PC-3 (cell line): ENCODE measurements around the gene KREMEN2. TPM values are rescaled to one million over a fixed set of nuclear protein-coding genes. Genes with fewer than 3 reads are reported as not detected.

ENCODE experiments used
- ATAC-seq: fragments of 200-7000 bp; cut with Tn5 transposase; 2 replicates; pipeline ENCODE4 v1.9.1; 2020; ENCODE audit warnings: mild to moderate bottlenecking, moderate library complexity
- BruUV-seq: library from RNA; stranded (reverse); fragments of 400-500 nt; replicated peaks from 2 replicates; lab custom pipeline; 2021; lab: Mats Ljungman, UMichigan
- CTCF ChIA-PET: fragments of 300-600 bp; sonication (Branson Sonifier 250); formaldehyde crosslinking; loops from one replicate; lab custom pipeline; 2022; ENCODE audit warnings: antibody characterized with exemption; lab: Charles Lee
- POLR2A ChIA-PET: fragments of 300-600 bp; sonication (Branson Sonifier 250); formaldehyde crosslinking; loops from one replicate; lab custom pipeline; 2022; ENCODE audit warnings: antibody characterized with exemption; ENCODE audit not compliant: unreplicated experiment; lab: Charles Lee
- DNase-seq: peaks from one replicate; pipeline ENCODE4 v3.0.0-alpha.2; 2015
- H2AFZ ChIP-seq: fragments of 300-600 bp; sonication (generic); 2 replicates; pipeline ENCODE4 v1.6.0; 2016; ENCODE audit warnings: antibody characterized with exemption, low read length
- H3F3A ChIP-seq: fragments of 300-600 bp; sonication (generic); one replicate; pipeline ENCODE4 v1.6.0; 2017; ENCODE audit warnings: antibody characterized with exemption, low read length, control low read depth, mild to moderate bottlenecking; ENCODE audit not compliant: unreplicated experiment
- H3K27ac ChIP-seq: fragments of 300-600 bp; sonication (generic); 2 replicates; pipeline ENCODE4 v1.5.1; 2016; ENCODE audit warnings: mild to moderate bottlenecking, low read length
- H3K27me3 ChIP-seq: fragments of 300-600 bp; sonication (generic); 2 replicates; pipeline ENCODE4 v1.6.1; 2016; ENCODE audit warnings: low read length, mixed read lengths
- H3K36me3 ChIP-seq: fragments of 300-600 bp; sonication (generic); 2 replicates; pipeline ENCODE4 v1.6.1; 2016; ENCODE audit warnings: low read depth, mixed run types, low read length, mixed read lengths
- H3K4me1 ChIP-seq: fragments of 300-600 bp; sonication (generic); 2 replicates; pipeline ENCODE4 v1.5.1; 2016; ENCODE audit warnings: low read length; ENCODE audit not compliant: insufficient read depth
- H3K4me2 ChIP-seq: fragments of 300-600 bp; sonication (generic); 2 replicates; pipeline ENCODE4 v1.6.0; 2016; ENCODE audit warnings: low read length
- H3K4me3 ChIP-seq: fragments of 300-600 bp; sonication (generic); 2 replicates; pipeline ENCODE4 v1.5.1; 2016; ENCODE audit warnings: mild to moderate bottlenecking, low read length, mixed read lengths
- H3K79me2 ChIP-seq: fragments of 300-600 bp; sonication (generic); 2 replicates; pipeline ENCODE4 v1.6.1; 2017; ENCODE audit warnings: low read length, mixed read lengths
- H3K9ac ChIP-seq: fragments of 300-600 bp; sonication (generic); 2 replicates; pipeline ENCODE4 v1.6.0; 2016; ENCODE audit warnings: mild to moderate bottlenecking, low read length
- H3K9me2 ChIP-seq: fragments of 300-600 bp; sonication (generic); replicated peaks from 2 replicates; pipeline ENCODE4 v1.6.1; 2016; ENCODE audit warnings: mixed run types, low read length, mixed read lengths
- H3K9me3 ChIP-seq: fragments of 300-600 bp; sonication (generic); 2 replicates; pipeline ENCODE4 v1.6.1; 2016; ENCODE audit warnings: low read length, mixed read lengths
- H4K20me1 ChIP-seq: fragments of 300-600 bp; sonication (generic); 2 replicates; pipeline ENCODE4 v1.6.1; 2016; ENCODE audit warnings: low read length, mixed read lengths
- EZH2 ChIP-seq: fragments of 300-600 bp; sonication (generic); IDR thresholded peaks from one replicate; pipeline ENCODE4 v1.6.1; 2017; ENCODE audit warnings: antibody characterized with exemption, mild to moderate bottlenecking, low read length; ENCODE audit not compliant: unreplicated experiment
- EZH2phosphoT487 ChIP-seq: fragments of 300-600 bp; sonication (generic); IDR thresholded peaks from 2 replicates; pipeline ENCODE4 v1.6.1; 2018; ENCODE audit warnings: mild to moderate bottlenecking, antibody characterized with exemption, low read length, borderline replicate concordance
- intact Hi-C: fragments of 100-400 bp; cut with micrococcal nuclease; formaldehyde crosslinking; loops from 2 replicates; pipeline ENCODE4 v1.9.0; 2023
- total RNA-seq: library from RNA; depleted of rRNA; stranded (reverse); fragments of >200 nt; gene quantifications from 2 replicates; pipeline ENCODE4 v1.2.3, GENCODE V29; 2014
- TF ChIP-seq, protein P1 (sequence below): fragments of 300-600 bp; sonication (generic); conservative IDR thresholded peaks from 2 replicates; pipeline ENCODE4 v1.5.1; 2017; ENCODE audit warnings: antibody characterized with exemption, low read depth, mild to moderate bottlenecking, low read length

The KREMEN2 gene
- total RNA-seq, 1 experiment from 2014 or later, result 3.6 TPM

- Histone ChIP-seq H3K27ac (peak within 1 kb of the TSS; percentile 65), H3K9me2 (no peaks in the 10 kb centered on the region), H3K36me3 (peaks cover 5% of the 10 kb centered on the region; the same call in 1 of the 2 replicates), H3K9me3 (no peaks in the 10 kb centered on the region), H2AFZ (peak within 1 kb of the TSS; percentile 66), H3K4me3 (peak within 1 kb of the TSS; percentile 93), H4K20me1 (no peaks in the 10 kb centered on the region), H3F3A (no peaks in the 10 kb centered on the region), H3K4me1 (peaks cover 19% of the 10 kb centered on the region), H3K9ac (peak within 1 kb of the TSS; percentile 98), H3K27me3 (no peaks in the 10 kb centered on the region), H3K4me2 (peak within 1 kb of the TSS; percentile 98), H3K79me2 (peaks cover 34% of the 10 kb centered on the region)
- peak; percentile 71 for ATAC-seq
- intact Hi-C loops, result loop anchor here (1.0 kb wide), 1 partner anchor 44 kb away; the partner anchor contains the start of gene THOC6
- TF ChIP-seq EZH2 (no peak), EZH2phosphoT487 (no peak)
- TF ChIP-seq, protein P1, sequence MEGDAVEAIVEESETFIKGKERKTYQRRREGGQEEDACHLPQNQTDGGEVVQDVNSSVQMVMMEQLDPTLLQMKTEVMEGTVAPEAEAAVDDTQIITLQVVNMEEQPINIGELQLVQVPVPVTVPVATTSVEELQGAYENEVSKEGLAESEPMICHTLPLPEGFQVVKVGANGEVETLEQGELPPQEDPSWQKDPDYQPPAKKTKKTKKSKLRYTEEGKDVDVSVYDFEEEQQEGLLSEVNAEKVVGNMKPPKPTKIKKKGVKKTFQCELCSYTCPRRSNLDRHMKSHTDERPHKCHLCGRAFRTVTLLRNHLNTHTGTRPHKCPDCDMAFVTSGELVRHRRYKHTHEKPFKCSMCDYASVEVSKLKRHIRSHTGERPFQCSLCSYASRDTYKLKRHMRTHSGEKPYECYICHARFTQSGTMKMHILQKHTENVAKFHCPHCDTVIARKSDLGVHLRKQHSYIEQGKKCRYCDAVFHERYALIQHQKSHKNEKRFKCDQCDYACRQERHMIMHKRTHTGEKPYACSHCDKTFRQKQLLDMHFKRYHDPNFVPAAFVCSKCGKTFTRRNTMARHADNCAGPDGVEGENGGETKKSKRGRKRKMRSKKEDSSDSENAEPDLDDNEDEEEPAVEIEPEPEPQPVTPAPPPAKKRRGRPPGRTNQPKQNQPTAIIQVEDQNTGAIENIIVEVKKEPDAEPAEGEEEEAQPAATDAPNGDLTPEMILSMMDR, result no peak
- BruUV-seq, result TSS peak; percentile 78
- ChIA-PET CTCF (no interaction called here), POLR2A (interaction anchor here (0.6 kb wide), 1 partner anchor 68 kb away, joined by 6 read pairs; no protein-coding TSS in a partner anchor)
- DNase-seq, result peak; percentile 88
Observed at GRCh38 chr16:2980227-2981176, 16.4 kb downstream of the KREMEN2 start, which contains the start of gene PKMYT1. Gene PKMYT1 (minus strand): TSS chr16:2980446. CDS start chr16:2979657, 789 bp downstream.

- intact Hi-C loops, result no loop called here
- H3K36me3 ChIP-seq, result no peaks in the 10 kb centered on the region
- DNase-seq (no peak), ATAC-seq (no peak)
- no peaks in the 10 kb centered on the region for H3K9me3 ChIP-seq
- ChIA-PET CTCF (no interaction called here), POLR2A (no interaction called here)
- H3K4me3 ChIP-seq, result no peak overlapping the region; the same call in 1 of the 2 replicates
- H3K9me2 ChIP-seq, result no peaks in the 10 kb centered on the region
- peak overlapping the region; percentile 98 for H3K9ac ChIP-seq
- H3K79me2 ChIP-seq, result peaks cover 34% of the 10 kb centered on the region
- no peaks in the 10 kb centered on the region for H3F3A ChIP-seq
- H3K4me2 ChIP-seq, result peak overlapping the region; percentile 98
- peaks cover 19% of the 10 kb centered on the region for H3K4me1 ChIP-seq
- TF ChIP-seq, protein P1, result no peak
- TF ChIP-seq EZH2phosphoT487, result no peak
- TF ChIP-seq EZH2, result no peak
- BruUV-seq, result no TSS peak
- no peak overlapping the region for H2AFZ ChIP-seq
- no peaks in the 10 kb centered on the region for H4K20me1 ChIP-seq
- H3K27me3 ChIP-seq, result no peaks in the 10 kb centered on the region
- H3K27ac ChIP-seq, result no peak overlapping the region
Observed at GRCh38 chr16:2981177-2981898, 17.3 kb downstream of the KREMEN2 start.
